ENCODE results near the gene MCC. TPM values are rescaled to one million over a fixed set of nuclear protein-coding genes. Genes with fewer than 3 reads are reported as not detected.

The MCC gene
- total and polyA plus RNA-seq, 9 donors: 29.8 to 262 (median 108) TPM

DNA sequence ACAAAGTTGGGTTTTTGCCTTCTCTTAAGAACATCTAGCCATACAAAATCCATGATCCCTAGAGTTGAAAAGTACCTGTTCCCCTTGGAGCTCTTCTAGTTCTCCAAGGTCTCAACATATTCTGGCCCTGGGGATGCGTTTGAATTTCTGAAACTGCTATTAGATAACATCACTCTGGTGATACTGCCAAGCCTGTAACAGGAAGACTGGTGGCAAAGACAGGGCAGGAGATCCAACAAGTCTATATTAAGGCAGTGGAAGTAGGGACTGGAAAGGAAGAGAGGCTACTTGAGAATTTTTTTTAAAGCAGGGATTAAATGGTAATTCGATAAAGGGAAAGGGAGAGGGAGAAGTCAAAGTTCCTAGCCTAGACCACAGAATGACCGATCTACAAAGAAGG is 264.9 kb downstream of the MCC start:
- Histone ChIP-seq H3K4me3 (no peak overlapping the region), H3K27ac (no peak overlapping the region), H3K36me3 (no peaks in the 10 kb centered on the region), H3K27me3 (no peaks in the 10 kb centered on the region), H3K4me1 (ENCODE audit: insufficient read depth) (peaks cover 20% of the 10 kb centered on the region), H3K9me3 (no peaks in the 10 kb centered on the region)
- no peak for DNase-seq
- TF ChIP-seq EP300 (IDR thresholded peaks at IDR 0.05): no peak
- TF ChIP-seq, protein P1, sequence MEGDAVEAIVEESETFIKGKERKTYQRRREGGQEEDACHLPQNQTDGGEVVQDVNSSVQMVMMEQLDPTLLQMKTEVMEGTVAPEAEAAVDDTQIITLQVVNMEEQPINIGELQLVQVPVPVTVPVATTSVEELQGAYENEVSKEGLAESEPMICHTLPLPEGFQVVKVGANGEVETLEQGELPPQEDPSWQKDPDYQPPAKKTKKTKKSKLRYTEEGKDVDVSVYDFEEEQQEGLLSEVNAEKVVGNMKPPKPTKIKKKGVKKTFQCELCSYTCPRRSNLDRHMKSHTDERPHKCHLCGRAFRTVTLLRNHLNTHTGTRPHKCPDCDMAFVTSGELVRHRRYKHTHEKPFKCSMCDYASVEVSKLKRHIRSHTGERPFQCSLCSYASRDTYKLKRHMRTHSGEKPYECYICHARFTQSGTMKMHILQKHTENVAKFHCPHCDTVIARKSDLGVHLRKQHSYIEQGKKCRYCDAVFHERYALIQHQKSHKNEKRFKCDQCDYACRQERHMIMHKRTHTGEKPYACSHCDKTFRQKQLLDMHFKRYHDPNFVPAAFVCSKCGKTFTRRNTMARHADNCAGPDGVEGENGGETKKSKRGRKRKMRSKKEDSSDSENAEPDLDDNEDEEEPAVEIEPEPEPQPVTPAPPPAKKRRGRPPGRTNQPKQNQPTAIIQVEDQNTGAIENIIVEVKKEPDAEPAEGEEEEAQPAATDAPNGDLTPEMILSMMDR (IDR thresholded peaks at IDR 0.05): no peak
- no peak for TF ChIP-seq POLR2A (IDR thresholded peaks at IDR 0.05)
- intact Hi-C loops (cut with DNase I): no loop called here
- WGBS, 3 donors: 83 to 90% (median 87%) methylated on average over 3 of the region's 3 CpGs

DNA sequence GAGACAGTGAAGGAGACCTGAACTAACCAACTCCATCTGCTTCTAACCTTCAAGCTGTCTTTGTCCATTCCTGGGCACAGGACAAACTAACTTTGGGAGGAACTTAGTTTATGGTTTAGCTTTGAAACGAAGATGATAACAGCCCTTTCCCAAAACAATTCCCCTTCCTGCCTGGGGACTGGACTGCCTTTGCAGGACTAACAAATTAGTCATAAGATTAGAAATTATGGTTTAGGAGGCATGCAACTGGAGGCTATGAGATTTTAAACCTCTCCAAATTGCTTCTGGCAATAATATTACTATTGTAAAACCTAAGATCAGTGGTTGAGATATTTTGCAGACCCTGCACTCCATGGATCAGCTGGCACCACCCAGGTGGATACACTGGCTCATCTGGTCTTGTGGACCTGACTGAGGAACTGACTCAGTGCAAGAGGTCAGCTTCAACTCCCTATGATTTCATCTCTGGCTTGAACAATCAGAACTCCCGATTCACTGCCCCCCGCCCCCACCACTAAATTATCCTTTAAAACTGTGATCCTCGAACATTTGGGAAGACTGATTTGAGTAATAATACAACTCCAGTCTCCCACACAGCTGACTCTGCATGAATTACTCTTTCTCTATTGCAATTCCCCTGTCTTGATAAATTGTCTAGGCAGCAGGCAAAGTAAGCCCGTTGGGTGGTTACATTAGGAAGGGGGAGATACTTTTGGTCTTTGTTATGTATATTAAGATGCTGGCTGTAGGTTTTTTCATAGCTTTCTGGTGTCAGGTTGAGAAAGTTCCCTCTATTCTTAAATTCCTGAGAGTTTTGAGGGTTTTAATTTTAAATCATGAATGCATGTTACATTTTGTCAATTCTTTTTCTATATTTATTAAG is 266.7 kb downstream of the MCC start:
- DNase-seq: no peak
- TF ChIP-seq POLR2A (IDR thresholded peaks at IDR 0.05): no peak
- no peak for TF ChIP-seq EP300 (IDR thresholded peaks at IDR 0.05)
- TF ChIP-seq, protein P1 (IDR thresholded peaks at IDR 0.05): no peak
- Histone ChIP-seq H3K9me3 (no peaks in the 10 kb centered on the region), H3K36me3 (no peaks in the 10 kb centered on the region), H3K4me1 (ENCODE audit: insufficient read depth) (peaks cover 25% of the 10 kb centered on the region), H3K4me3 (no peak overlapping the region), H3K27ac (no peak overlapping the region), H3K27me3 (no peaks in the 10 kb centered on the region)
- intact Hi-C loops (cut with DNase I): no loop called here
- 23 to 25% (median 24%) methylated on average over 5 of the region's 5 CpGs for WGBS, 3 donors

DNA sequence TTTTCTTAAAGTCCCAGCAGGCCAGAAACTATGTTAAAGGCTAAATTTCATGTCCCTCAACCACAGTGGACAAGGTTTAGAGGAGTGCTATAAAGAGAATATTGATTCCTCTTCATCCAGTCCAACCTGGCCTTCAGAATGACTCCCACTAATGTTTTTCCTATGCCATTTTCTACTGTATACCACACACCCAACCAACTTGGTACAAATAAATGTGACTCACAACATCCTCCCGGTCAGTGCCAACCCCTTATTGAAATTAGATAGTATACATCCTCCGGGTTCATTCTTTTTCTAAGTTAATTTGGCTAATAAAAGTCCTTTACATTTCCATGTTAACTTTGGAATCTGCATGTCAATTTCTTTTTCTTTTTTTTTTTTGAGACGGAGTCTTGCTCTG is 268.6 kb downstream of the MCC start:
- H3K27me3 ChIP-seq: no peaks in the 10 kb centered on the region
- WGBS, 3 donors: 82 to 91% (median 90%) methylated on average over 2 to 3 of the region's 3 CpGs
- peaks cover 26% of the 10 kb centered on the region for H3K4me1 ChIP-seq (ENCODE audit: insufficient read depth)
- H3K4me3 ChIP-seq: no peak overlapping the region
- DNase-seq: no peak
- intact Hi-C loops (cut with DNase I): no loop called here
- H3K9me3 ChIP-seq: no peaks in the 10 kb centered on the region
- no peaks in the 10 kb centered on the region for H3K36me3 ChIP-seq
- peak overlapping the region in 1 of 2 donors; percentile 44 for H3K27ac ChIP-seq
- TF ChIP-seq, protein P1 (IDR thresholded peaks at IDR 0.05): no peak
- TF ChIP-seq POLR2A (IDR thresholded peaks at IDR 0.05) (no peak), EP300 (IDR thresholded peaks at IDR 0.05) (no peak)

DNA sequence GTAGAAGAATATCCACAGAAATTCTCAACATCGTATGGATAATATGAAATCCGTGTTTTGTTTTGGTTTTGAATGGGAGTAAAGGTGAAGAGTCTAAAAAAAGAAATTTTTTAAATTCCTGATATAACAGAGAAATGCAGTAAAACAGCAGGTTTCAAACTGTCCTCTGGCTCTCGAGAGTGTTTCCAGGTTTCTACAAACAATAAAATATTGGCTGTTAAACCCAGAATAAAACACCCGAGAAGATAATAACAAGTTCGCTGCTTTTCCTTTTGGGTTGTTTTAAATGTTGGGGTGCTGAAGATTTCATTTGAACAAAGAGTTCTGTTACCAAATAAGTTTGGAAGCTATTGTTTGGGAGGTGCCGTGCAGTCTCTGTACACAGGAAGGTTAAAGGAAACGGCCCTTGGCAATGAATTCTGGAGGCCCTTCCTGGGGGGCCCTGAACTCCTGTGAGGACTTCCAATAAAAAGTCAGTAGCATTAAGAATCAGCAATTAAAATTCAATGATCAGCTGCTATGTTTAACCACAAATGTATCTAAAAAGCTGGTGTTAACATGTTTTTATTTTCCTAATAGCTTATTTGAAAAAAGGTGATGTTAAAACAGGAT is 269.2 kb downstream of the MCC start:
- WGBS, 3 donors: 5 to 14% (median 12%) methylated on average over 7 of the region's 7 CpGs
- peak overlapping the region in 1 of 2 donors; percentile 44 for H3K27ac ChIP-seq
- intact Hi-C loops (cut with DNase I): no loop called here

More for the DNA sequence above, 269.2 kb downstream of the MCC start:
- Histone ChIP-seq H3K36me3 (no peaks in the 10 kb centered on the region), H3K9me3 (no peaks in the 10 kb centered on the region), H3K4me1 (ENCODE audit: insufficient read depth) (peaks cover 29% of the 10 kb centered on the region), H3K4me3 (no peak overlapping the region), H3K27me3 (no peaks in the 10 kb centered on the region)
- no peak for DNase-seq
- TF ChIP-seq, protein P1 (IDR thresholded peaks at IDR 0.05): no peak
- TF ChIP-seq POLR2A (IDR thresholded peaks at IDR 0.05) (no peak), EP300 (IDR thresholded peaks at IDR 0.05) (no peak)

Measured in ovary (tissue), 9 donors.